ENCODE results near the gene ELMO1.

- no peak for TF ChIP-seq CTCF (IDR thresholded peaks at IDR 0.05)
- no peak for TF ChIP-seq POLR2A (IDR thresholded peaks at IDR 0.05; ENCODE audit: low read depth)
These were observed 462.1 kb downstream of the ELMO1 start for GRCh38 chr7:36986511-36986933.
